H1 (cell line): ENCODE measurements around the gene DBNDD1. TPM values are rescaled to one million over a fixed set of nuclear protein-coding genes. Genes with fewer than 3 reads are reported as not detected.

Experiments used
- CTCF ChIA-PET: fragments of 300-600 bp; sonication (Branson Sonifier 250); formaldehyde crosslinking; loops from one replicate; lab custom pipeline; 2021; ENCODE audit not compliant: partially characterized antibody; lab: Charles Lee
- POLR2A ChIA-PET: fragments of 300-600 bp; sonication (Branson Sonifier 250); formaldehyde crosslinking; loops from one replicate; lab custom pipeline; 2021; ENCODE audit warnings: inconsistent platforms; ENCODE audit not compliant: partially characterized antibody; lab: Charles Lee
- DNase-seq, 2 experiments: peaks; one replicate each; pipeline versions ENCODE4 v3.0.0 to v3.0.0-alpha.2; 2010 to 2022; ENCODE audit warnings: low spot score in 2 of 2, low read depth in 1 of 2, mixed read lengths in 1 of 2
- FAIRE-seq: peaks from 2 replicates; lab custom pipeline; 2011; peaks lifted over from hg19 to GRCh38; lab: Jason Lieb, UNC
- H2AFZ ChIP-seq: 2 replicates; pipeline ENCODE4 v1.8.1; 2012; ENCODE audit warnings: low read length, inconsistent platforms
- H2AK5ac ChIP-seq: 2 replicates; pipeline ENCODE4 v1.6.1; 2013; ENCODE audit warnings: low read depth, low read length
- H2BK120ac ChIP-seq: replicated peaks from 2 replicates; pipeline ENCODE3; 2013; ENCODE audit warnings: low read depth, low read length, inconsistent platforms
- H2BK12ac ChIP-seq: 2 replicates; pipeline ENCODE4 v1.6.1; 2013; ENCODE audit warnings: low read depth, low read length
- H2BK15ac ChIP-seq: 2 replicates; pipeline ENCODE4 v1.6.1; 2013; ENCODE audit warnings: low read length
- H2BK20ac ChIP-seq: 2 replicates; pipeline ENCODE4 v1.6.1; 2013; ENCODE audit warnings: low read length
- H2BK5ac ChIP-seq: 2 replicates; pipeline ENCODE4 v1.6.1; 2013; ENCODE audit warnings: low read depth, low read length
- H3K14ac ChIP-seq: 2 replicates; pipeline ENCODE4 v1.6.1; 2013; ENCODE audit warnings: inconsistent platforms; ENCODE audit not compliant: insufficient read length
- H3K18ac ChIP-seq: 2 replicates; pipeline ENCODE4 v1.6.1; 2013; ENCODE audit warnings: low read length; ENCODE audit errors: extremely low read depth
- H3K23ac ChIP-seq: 2 replicates; pipeline ENCODE4 v1.6.1; 2013; ENCODE audit warnings: inconsistent platforms; ENCODE audit not compliant: insufficient read length
- H3K23me2 ChIP-seq: 2 replicates; pipeline ENCODE4 v1.6.1; 2013; ENCODE audit warnings: low read depth, low read length
- H3K27ac ChIP-seq: 2 replicates; pipeline ENCODE4 v1.6.1; 2011; ENCODE audit warnings: low read depth, low read length, inconsistent platforms
- H3K27me3 ChIP-seq, 4 experiments: replicated peaks in 1 of 4; 1 replicate in 1 of 4; 2 replicates in 3 of 4; pipeline versions ENCODE4 v1.6.1 to v1.8.1; 2011 to 2013; ENCODE audit warnings: low read length in 3 of 4, mild to moderate bottlenecking in 3 of 4, inconsistent platforms in 2 of 4, mixed read lengths in 2 of 4, moderate library complexity in 1 of 4; ENCODE audit not compliant: control insufficient read depth in 3 of 4, insufficient read depth in 3 of 4; ENCODE audit errors: extremely low read depth in 1 of 4
- H3K36me3 ChIP-seq, 4 experiments: 2 replicates each; pipeline versions ENCODE4 v1.6.1 to v1.8.1; 2011 to 2013; ENCODE audit warnings: mild to moderate bottlenecking in 4 of 4, low read length in 3 of 4, moderate library complexity in 2 of 4, control low read depth in 1 of 4, inconsistent platforms in 1 of 4; ENCODE audit not compliant: insufficient read depth in 4 of 4, control insufficient read depth in 2 of 4
- H3K4ac ChIP-seq: replicated peaks from 2 replicates; pipeline ENCODE3; 2013; ENCODE audit warnings: low read length, low read depth, mixed read lengths, inconsistent platforms; ENCODE audit not compliant: insufficient read length
- H3K4me1 ChIP-seq, 4 experiments: replicated peaks in 1 of 4; 1 replicate in 1 of 4; 2 replicates in 3 of 4; pipeline versions ENCODE4 v1.6.1 to v1.8.1; 2011 to 2013; ENCODE audit warnings: low read length in 3 of 4, inconsistent platforms in 2 of 4, mixed read lengths in 1 of 4; ENCODE audit not compliant: insufficient read depth in 4 of 4, control insufficient read depth in 3 of 4
- H3K4me2 ChIP-seq, 2 experiments: 2 replicates each; pipeline versions ENCODE4 v1.6.1 to v1.8.1; 2011 to 2013; ENCODE audit warnings: low read depth in 2 of 2, low read length in 2 of 2, control low read depth in 1 of 2, inconsistent platforms in 1 of 2, mild to moderate bottlenecking in 1 of 2; ENCODE audit not compliant: insufficient read depth in 1 of 2
- H3K4me3 ChIP-seq, 4 experiments: fragments of 200-600, 300-600 bp in 1 of 4; sonication (generic), shearing (Covaris generic), sonication (Bioruptor Twin) in 1 of 4; 2 replicates each; pipeline versions ENCODE4 v1.5.1 to v1.8.1; 2011 to 2016; ENCODE audit warnings: low read length in 4 of 4, low read depth in 3 of 4, control low read depth in 2 of 4, inconsistent platforms in 2 of 4, mild to moderate bottlenecking in 2 of 4, mixed read lengths in 1 of 4, moderate library complexity in 1 of 4; ENCODE audit not compliant: insufficient read depth in 2 of 4; ENCODE audit errors: extremely low read depth in 1 of 4
- H3K56ac ChIP-seq: replicated peaks from 2 replicates; pipeline ENCODE3; 2013; ENCODE audit warnings: low read depth, mild to moderate bottlenecking, mixed read lengths, low read length, inconsistent platforms; ENCODE audit not compliant: insufficient read length
- H3K79me1 ChIP-seq: 2 replicates; pipeline ENCODE4 v1.6.1; 2013; ENCODE audit warnings: low read depth, low read length, control low read depth
- H3K79me2 ChIP-seq, 2 experiments: 2 replicates each; pipeline versions ENCODE4 v1.6.1 to v1.8.1; 2012 to 2013; ENCODE audit warnings: low read length in 2 of 2, mild to moderate bottlenecking in 2 of 2, inconsistent platforms in 1 of 2; ENCODE audit not compliant: insufficient read depth in 2 of 2, control insufficient read depth in 1 of 2
- H3K9ac ChIP-seq, 4 experiments: replicated peaks in 1 of 4; 1 replicate in 1 of 4; 2 replicates in 3 of 4; pipeline versions ENCODE4 v1.6.1 to v1.8.1; 2011 to 2013; ENCODE audit warnings: low read depth in 3 of 4, low read length in 3 of 4, control low read depth in 2 of 4, mild to moderate bottlenecking in 2 of 4, moderate library complexity in 2 of 4, inconsistent platforms in 1 of 4; ENCODE audit errors: extremely low read depth in 1 of 4
- H3K9me3 ChIP-seq, 2 experiments: 2 replicates each; pipeline versions ENCODE4 v1.6.1 to v1.8.1; 2012 to 2013; ENCODE audit warnings: mild to moderate bottlenecking in 2 of 2, moderate library complexity in 2 of 2, control low read depth in 1 of 2, inconsistent platforms in 1 of 2, low read depth in 1 of 2, low read length in 1 of 2, mixed read lengths in 1 of 2; ENCODE audit not compliant: insufficient read depth in 2 of 2
- H4K20me1 ChIP-seq, 2 experiments: replicated peaks in 1 of 2; 2 replicates each; pipeline versions ENCODE3 to v1.8.1; 2011 to 2013; ENCODE audit warnings: inconsistent platforms in 2 of 2, low read length in 2 of 2, mild to moderate bottlenecking in 1 of 2; ENCODE audit not compliant: insufficient read depth in 2 of 2, control insufficient read depth in 1 of 2
- H4K5ac ChIP-seq: 2 replicates; pipeline ENCODE4 v1.6.1; 2013; ENCODE audit warnings: low read length, low read depth, mixed read lengths, inconsistent platforms; ENCODE audit not compliant: insufficient read length
- H4K8ac ChIP-seq: 2 replicates; pipeline ENCODE4 v1.8.0; 2013; ENCODE audit warnings: mild to moderate bottlenecking, moderate library complexity, low read length, inconsistent platforms; ENCODE audit not compliant: insufficient read depth; ENCODE audit errors: extremely low read depth
- H4K91ac ChIP-seq: replicated peaks from 2 replicates; pipeline ENCODE3; 2013; ENCODE audit warnings: low read length, mixed read lengths, inconsistent platforms; ENCODE audit not compliant: insufficient read length
- BRCA1 ChIP-seq: IDR thresholded peaks from 2 replicates; pipeline ENCODE4 v1.6.1; 2012; ENCODE audit warnings: low read depth, low read length, improper control_type of control experiment
- EGR1 ChIP-seq: IDR thresholded peaks from 2 replicates; pipeline ENCODE4 v1.6.1; 2011; ENCODE audit warnings: low read depth, low read length, borderline replicate concordance
- EP300 ChIP-seq, 2 experiments: IDR thresholded peaks; 1 replicate in 1 of 2; 2 replicates in 1 of 2; pipeline ENCODE4 v1.6.1; 2011 to 2012; ENCODE audit warnings: low read depth in 2 of 2, low read length in 2 of 2, mild to moderate bottlenecking in 2 of 2, borderline replicate concordance in 1 of 2, inconsistent platforms in 1 of 2, moderate library complexity in 1 of 2
- RBBP5 ChIP-seq: IDR thresholded peaks from 2 replicates; pipeline ENCODE4 v1.7.1; 2012; ENCODE audit warnings: low read depth, mild to moderate bottlenecking, inconsistent platforms, low read length, moderate library complexity, borderline replicate concordance
- RXRA ChIP-seq: IDR thresholded peaks from 2 replicates; pipeline ENCODE4 v1.6.1; 2011; ENCODE audit warnings: low read depth, mild to moderate bottlenecking, low read length, moderate library complexity; ENCODE audit not compliant: insufficient read depth
- TCF12 ChIP-seq: IDR thresholded peaks from 2 replicates; pipeline ENCODE4 v1.6.1; 2011; ENCODE audit warnings: low read depth, mild to moderate bottlenecking, low read length
- WGBS, 2 experiments: shearing (Covaris generic) in 1 of 2; methylation state at CpG; one replicate each; pipeline versions ENCODE4 v1.1.6 to v1.1.7; 2013 to 2015; ENCODE audit warnings: low lambda C conversion rate in 2 of 2, mixed read lengths in 2 of 2, inconsistent platforms in 1 of 2, low coverage in 1 of 2, missing lambda C conversion rate in 1 of 2; ENCODE audit not compliant: insufficient replicate concordance in 2 of 2, insufficient coverage in 1 of 2, insufficient read length in 1 of 2; ENCODE audit errors: extremely low coverage in 1 of 2, missing lambda C conversion rate in 1 of 2; 5-methylcytosine and 5-hydroxymethylcytosine counted together
- polyA plus RNA-seq, 7 experiments: library from polyadenylated mRNA; depleted of rRNA in 3 of 7; stranded (reverse) in 5 of 7; unstranded in 2 of 7; fragments of >200 nt in 5 of 7; fragments of 200-250 nt in 2 of 7; gene quantifications; 1 replicate in 5 of 7; 2 replicates in 1 of 7; 4 replicates in 1 of 7; pipeline versions ENCODE4 v1.2.1 to v1.2.3, GENCODE V29; 2011 to 2013; ENCODE audit warnings: missing spikeins in 2 of 7, mixed read lengths in 2 of 7
- total RNA-seq: library from RNA; stranded (reverse); fragmentation: NEBNext Ultra II Directional; extraction: Animal tissue kit (Norgen Biotek cat#: 25700); gene quantifications from 2 replicates; pipeline ENCODE4 v1.2.1, GENCODE V29; 2021
- TF ChIP-seq, protein P1 (sequence below): IDR thresholded peaks from 2 replicates; pipeline ENCODE4 v1.6.1; 2012; ENCODE audit warnings: inconsistent platforms

DBNDD1 gene
- total and polyA plus RNA-seq, 2 of the 8 experiments (the other 6 are each of a cell fraction or from before 2014, with no cell fraction given), result 69.9 to 92.6 TPM

DNA sequence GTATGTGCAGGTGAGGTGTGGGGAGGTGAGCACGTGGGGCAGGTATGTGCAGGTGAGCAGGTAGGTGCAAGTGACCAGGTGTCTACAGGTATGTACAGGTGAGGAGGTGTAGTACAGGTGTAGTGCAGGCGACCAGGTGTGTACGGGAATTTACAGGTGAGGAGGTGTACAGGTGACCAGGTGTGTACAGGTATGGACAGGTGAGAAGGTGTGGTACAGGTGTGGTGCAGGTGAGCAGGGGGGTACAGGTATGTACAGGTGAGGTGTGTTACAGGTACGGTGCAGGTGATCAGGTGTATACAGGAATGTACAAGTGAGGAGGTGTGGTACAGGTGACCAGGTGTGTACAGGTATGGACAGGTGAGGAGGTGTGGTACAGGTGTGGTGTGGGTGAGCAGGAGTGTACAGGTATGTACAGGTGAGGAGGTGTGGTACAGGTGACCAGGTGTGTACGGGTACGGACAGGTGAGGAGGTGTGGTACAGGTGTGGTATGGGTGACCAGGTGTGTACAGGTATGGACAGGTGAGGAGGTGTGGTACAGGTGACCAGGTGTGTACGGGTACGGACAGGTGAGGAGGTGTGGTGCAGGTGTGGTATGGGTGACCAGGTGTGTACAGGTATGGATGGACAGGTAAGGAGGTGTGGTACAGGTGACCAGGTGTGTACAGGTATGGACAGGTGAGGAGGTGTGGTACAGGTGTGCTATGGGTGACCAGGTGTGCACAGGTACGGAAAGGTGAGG, 12.8 kb upstream of the DBNDD1 start:
- Histone ChIP-seq H3K56ac (no peak overlapping the region), H2BK20ac (no peak overlapping the region), H2BK5ac (peak overlapping the region; percentile 26; the same call in 1 of the 2 replicates), H3K14ac (no peak overlapping the region), H3K4me3 (no peak overlapping the region), H2BK12ac (no peak overlapping the region), H3K27me3 (no peaks in the 10 kb centered on the region), H3K79me2 (no peaks in the 10 kb centered on the region), H3K4me1 (peaks cover 0 to 14% (median 7%) of the 10 kb centered on the region in 4 experiments; a peak in 5 of 7 replicates), H3K4ac (no peak overlapping the region), H3K9me3 (no peaks in the 10 kb centered on the region), H4K91ac (no peak overlapping the region), H2AK5ac (0 out of 2 replicates have a peak overlapping the region, but pooled peaks have one; percentile 25), H4K20me1 (peaks cover 0 to 3% of the 10 kb centered on the region in 2 experiments), H4K8ac (no peak overlapping the region), H3K36me3 (peaks cover 7 to 34% (median 16%) of the 10 kb centered on the region in 4 experiments; a peak in 7 of 8 replicates), H3K23ac (no peak overlapping the region), H3K23me2 (0 out of 2 replicates have a peak, but pooled peaks cover 2% of the 10 kb centered on the region), H2BK15ac (no peak overlapping the region), H3K18ac (no peak overlapping the region), H2BK120ac (no peak overlapping the region), H4K5ac (no peak overlapping the region), H3K79me1 (no peaks in the 10 kb centered on the region; the same call in 1 of the 2 replicates), H3K9ac (no peak overlapping the region; a peak in 1 of 7 replicates), H3K27ac (no peak overlapping the region), H3K4me2 (no peak overlapping the region), H2AFZ (no peak overlapping the region)
- TF ChIP-seq EGR1 (no peak), EP300 (IDR thresholded peaks at IDR 0.05; ENCODE audit: borderline replicate concordance in 1 of 2, low read depth in 2 of 2, low read length in 2 of 2) (no peak), RXRA (no peak), RBBP5 (no peak), TCF12 (no peak), BRCA1 (no peak)
- TF ChIP-seq, protein P1, sequence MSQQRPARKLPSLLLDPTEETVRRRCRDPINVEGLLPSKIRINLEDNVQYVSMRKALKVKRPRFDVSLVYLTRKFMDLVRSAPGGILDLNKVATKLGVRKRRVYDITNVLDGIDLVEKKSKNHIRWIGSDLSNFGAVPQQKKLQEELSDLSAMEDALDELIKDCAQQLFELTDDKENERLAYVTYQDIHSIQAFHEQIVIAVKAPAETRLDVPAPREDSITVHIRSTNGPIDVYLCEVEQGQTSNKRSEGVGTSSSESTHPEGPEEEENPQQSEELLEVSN, result no peak
- WGBS, 2 experiments, result 86 to 100% methylated on average over 1 to 9 of the region's 9 CpGs
- ChIA-PET CTCF (interaction anchor here (1.1 kb wide), 1 partner anchor 11 kb away, joined by 4 read pairs; no protein-coding TSS in a partner anchor), POLR2A (interaction anchor here (1.1 to 2.0 kb wide), 5 partner anchors 8 to 14 kb away, joined by 3 to 11 read pairs (median 4); no protein-coding TSS in a partner anchor)
- FAIRE-seq, result no peak
- no peak for DNase-seq
